Midbrain (tissue), 1 donor: ENCODE data around the gene CERKL.

ENCODE experiments used
- DNase-seq: peaks from one replicate; lab custom pipeline; 2025; lab: John Stamatoyannopoulos, UW

Gene CERKL

GRCh38 chr2:181678861-181679543 is 22.1 kb upstream of the CERKL start:
- no peak for DNase-seq

DNA sequence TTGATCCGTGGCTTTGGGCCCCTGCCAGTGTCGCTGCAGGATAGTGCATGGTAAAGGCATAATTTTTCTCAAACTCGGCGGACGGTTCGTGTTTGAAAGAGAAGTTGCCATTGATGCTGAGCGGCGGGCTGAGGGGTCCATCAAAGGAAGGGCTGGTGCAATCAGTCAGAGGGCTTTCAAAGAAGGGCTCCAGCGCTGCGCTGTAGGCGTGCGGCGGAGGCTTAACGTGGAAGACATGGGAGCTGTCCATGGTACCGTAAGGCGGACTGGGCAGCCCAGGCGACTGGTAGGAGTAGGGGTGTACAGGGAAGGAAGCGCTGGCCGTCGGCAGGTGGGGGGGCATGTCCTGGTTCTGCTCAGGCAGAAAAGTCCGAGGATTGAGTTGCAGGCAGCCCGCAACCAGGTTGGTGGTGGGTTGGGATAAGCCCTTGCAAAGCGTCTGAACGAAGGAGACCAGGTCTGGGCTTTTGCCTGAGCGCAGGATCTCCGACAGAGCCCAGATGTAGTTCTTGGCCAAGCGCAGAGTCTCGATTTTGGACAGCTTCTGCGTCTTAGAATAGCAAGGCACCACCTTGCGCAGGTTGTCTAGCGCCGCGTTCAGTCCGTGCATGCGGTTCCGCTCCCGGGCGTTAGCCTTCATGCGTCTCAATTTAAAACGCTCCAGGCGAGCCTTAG is 21.1 kb upstream of the CERKL start:
- peak; percentile 11 for DNase-seq

- no peak for DNase-seq
These were observed 18.3 kb upstream of the CERKL start for GRCh38 chr2:181675254-181675653.

- DNase-seq, result no peak
These were observed 17.6 kb upstream of the CERKL start for GRCh38 chr2:181674461-181674860.

DNA sequence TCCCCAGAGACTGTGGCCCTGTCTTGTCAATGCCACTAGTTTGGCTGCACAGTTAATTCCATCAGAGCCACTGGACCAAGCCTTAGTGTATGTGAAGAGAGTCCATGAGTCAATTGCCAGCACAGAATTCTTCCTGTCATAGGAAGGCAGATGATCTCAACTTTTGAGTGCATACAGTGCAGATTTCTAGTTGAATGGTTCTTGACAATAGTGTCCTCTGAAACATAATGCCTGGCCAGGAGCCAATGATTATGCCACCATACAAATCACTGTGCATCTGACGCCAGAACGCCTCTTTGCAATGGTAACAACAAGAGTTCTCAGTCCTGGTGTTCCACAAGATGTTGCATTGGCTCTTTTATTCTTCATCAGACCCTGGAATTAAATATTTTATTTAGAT is 16.3 kb upstream of the CERKL start:
- no peak for DNase-seq

GRCh38 chr2:181672255-181673008 is 15.5 kb upstream of the CERKL start:
- DNase-seq, result no peak

- no peak for DNase-seq
These were observed 13.7 kb upstream of the CERKL start for GRCh38 chr2:181670632-181671031.

DNA sequence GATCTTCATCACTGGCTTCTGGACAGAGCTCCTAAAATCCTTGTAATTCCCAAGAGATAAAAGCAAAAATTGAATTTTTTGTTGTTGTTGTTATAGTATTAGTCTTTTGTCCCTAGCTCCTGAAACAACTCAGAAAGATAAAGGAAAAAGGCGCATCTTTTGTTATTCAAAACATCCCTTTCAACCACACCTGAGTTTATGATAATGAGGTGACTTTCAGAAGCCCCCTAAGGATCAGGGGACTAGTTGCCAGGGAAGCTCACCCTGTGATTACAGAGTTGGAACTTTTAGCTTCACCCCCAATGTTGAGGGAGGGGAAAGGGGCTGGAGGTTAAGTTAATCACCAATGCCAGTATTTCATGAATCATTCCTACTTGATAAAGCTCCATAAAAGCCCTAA is 10.3 kb upstream of the CERKL start:
- DNase-seq, result no peak

DNA sequence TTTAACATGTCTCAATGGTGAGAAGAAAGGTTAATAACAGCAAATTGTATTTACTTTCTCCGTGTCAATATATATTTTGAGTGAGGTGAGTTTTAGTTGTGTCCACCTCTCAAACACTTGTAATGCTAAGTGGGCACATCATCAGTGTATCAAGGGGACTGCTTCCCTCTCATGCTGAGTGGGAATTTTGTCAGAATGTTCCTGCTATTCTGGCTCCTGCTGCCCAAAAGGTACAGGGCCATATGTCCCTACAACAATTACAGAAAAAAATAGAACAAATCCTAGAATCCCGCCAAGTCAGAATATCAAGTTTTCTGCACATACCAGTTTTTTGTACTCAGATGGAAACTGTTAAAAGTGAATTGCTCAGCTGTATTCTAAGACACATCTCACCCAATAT is 5.4 kb upstream of the CERKL start:
- no peak for DNase-seq

DNA sequence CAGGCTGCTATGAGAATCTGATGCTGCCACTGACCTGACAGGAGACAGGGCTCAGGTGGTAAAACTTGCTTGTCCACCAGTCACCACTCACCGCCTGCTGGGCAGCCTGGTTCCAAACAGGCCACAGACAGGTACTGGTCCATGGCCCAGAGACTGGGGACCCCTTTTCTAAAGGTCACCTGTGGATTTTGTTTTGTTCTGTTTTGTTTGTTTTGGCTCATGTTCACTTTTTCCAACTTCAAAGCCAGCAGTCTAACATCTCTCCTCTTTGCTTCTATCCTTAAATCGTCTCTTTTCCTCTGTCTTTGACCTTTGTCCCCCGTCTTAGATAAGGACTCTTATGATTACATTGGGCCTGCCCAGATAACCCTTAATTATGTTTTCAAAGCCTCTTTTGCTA is 3.3 kb upstream of the CERKL start:
- DNase-seq, result no peak

- DNase-seq, result peak; percentile 8
These were observed 1.5 kb upstream of the CERKL start for GRCh38 chr2:181658444-181658843.

- DNase-seq, result no peak
These were observed 474 bp upstream of the CERKL start for GRCh38 chr2:181657379-181657778.

- no peak for DNase-seq
These were observed 1.4 kb downstream of the CERKL start for GRCh38 chr2:181655519-181655918.

- DNase-seq, result no peak
These were observed 7.4 kb downstream of the CERKL start for GRCh38 chr2:181649436-181649979.

DNA sequence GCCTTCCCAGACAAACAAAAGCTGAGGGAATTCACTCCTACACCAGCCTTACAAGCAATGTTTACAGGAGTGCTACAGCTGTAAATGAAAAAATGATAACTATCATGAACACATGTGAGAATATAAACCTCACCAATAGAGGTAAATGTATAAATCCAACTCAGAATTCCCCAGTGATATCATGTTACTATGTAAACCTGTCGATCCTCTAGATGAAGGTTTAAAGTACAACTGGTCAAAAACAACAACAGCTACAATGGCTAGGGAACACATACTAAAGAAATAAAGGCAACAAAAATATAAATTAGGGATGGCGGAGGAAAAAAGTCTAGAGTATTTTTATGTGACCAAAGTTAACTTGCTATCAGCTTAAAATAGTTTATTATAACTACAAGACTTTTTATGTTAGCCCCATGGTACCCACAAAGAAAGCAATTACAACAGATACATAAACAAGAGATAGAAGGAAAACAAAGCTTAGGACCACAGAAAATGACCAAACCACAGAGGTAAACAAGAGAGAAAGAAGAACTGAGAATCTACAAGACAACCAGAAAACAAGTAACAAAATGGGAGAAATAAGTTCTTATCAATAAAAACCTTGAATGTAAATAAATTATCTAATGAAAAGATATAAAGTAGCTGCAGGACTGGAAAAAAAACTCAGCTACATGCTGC is 8.3 kb downstream of the CERKL start:
- DNase-seq, result no peak

DNA sequence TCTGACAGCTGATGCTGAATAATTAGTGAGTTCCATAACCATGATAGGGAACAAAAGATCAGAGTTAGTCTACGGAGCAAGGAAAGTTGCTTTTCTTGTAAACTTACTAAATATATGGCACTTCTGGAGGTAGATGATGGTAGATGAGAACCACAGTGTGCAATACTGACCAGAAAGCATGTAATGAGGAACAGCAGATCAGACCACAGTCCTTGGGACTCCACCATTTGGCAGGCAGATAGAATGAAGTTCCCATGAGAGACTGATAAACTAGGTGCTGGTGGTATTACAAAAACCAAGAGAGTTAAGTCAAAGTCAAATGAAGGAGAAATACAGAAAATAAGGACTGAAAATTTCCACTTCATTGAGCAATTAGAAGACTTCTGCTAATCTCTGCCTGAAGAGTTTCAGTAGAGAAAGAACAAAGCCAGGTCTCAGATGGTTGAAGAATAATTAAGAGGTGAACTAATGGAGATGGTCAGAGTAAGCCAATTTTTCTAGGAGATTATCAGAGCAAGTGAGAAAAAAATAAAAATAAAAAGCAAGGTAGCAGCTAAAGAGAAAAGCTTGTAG is 10.4 kb downstream of the CERKL start:
- no peak for DNase-seq

DNA sequence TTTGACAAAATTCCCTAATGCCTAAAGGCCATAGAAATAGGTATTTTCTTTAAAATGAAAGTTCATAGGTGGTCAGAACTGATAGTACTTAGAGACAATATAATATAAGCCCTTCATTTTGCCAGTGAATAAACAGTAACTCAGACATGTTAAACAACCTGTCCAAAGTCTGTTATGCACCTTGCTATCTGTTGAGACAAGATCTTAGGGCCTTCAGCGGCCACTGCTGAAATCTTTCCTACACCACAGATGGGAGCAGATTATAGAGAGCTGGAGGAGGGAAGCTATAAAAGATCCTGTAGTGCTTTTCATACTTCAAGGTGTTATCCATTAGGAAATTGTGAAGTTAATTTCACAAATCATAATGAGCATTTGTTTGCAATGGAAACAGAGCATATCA is 13.8 kb downstream of the CERKL start:
- no peak for DNase-seq

GRCh38 chr2:181642086-181642485 is 14.8 kb downstream of the CERKL start:
- DNase-seq, result no peak

- DNase-seq, result no peak
These were observed 17.2 kb downstream of the CERKL start for GRCh38 chr2:181639686-181640085.

DNA sequence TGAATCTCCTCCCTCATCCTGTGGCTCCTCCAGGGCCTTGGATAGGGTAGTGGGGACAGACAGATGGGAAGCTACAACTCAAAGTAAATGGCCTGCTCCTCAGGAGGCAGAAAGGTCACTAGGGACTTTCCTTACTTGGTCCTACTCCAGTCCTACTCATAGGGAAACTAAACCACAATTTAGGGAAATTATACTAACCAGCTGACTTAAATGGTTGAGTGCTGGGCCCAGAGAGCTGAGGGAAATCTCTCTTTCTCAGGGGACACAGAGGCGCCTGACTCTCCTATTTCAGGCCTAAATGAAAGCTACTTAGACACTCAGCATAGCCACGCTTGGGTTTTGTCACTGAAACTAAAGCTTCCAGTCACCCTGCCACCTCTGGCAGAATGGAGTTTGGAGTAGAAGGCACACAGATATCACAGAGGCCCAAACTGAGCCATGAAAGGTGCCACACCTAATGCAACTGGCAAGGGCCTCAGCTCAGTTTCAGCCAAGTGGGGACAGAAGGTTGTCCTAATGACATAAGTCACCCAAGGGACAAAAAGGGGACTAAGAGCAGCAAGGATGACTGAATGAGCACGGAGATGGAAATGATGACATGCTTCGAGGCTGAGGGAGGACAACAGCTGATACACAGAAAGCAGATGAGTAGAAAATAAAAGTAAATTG is 24.0 kb downstream of the CERKL start:
- DNase-seq, result no peak
